Measurements from ENCODE around the gene NAA38. TPM values are rescaled to one million over a fixed set of nuclear protein-coding genes. Genes with fewer than 3 reads are reported as not detected.

Gene NAA38
- total RNA-seq, 1 donor from 2014 or later = 60.2 TPM

DNA sequence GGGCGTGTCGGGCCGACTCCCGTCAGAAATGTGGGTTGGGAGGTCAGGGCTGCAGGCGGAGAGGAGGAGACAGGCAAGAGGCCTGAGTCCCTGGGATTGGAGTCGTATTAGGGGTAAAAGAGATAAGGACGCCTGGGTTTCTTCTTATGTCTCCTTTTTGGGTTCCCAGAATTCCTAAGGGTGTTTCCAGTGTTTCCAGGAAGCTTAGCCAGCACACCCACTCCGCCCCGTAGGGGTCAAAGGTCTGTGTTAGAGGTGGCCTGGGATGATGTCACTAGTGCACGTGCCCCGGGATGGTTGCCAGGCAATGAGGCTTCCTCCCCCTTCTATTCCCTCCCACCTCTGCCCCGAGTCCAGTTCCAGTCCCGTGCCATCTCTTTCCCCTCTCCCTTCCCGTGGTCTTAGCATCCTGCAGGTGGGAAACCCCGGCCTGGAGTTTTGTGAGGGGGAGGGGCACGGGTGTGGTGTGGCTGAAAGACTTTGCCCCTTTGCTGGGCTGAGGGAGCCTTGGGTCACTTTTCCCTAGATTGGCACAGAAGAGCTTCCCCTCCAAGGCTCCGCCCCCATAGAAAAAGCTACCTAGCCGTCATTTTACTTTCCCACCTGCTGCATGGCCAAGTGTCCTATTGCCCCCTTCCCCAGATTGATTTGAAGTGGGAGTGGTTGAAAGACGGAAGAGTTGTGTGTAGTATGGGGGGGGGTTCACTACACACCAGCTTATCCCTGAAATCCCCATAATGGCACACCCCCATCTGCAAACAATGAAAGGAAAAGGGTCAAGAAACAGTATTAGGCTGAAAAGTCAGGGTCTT lies 20.6 kb downstream of the NAA38 start:
- Histone ChIP-seq H3K9ac (ENCODE audit: low read length) (peak overlapping the region; percentile 94), H3K4me1 (ENCODE audit: insufficient read depth, low read length) (peaks cover 55% of the 10 kb centered on the region), H3K27me3 (ENCODE audit: insufficient read depth, low read length) (no peaks in the 10 kb centered on the region), H3K4me3 (ENCODE audit: insufficient read depth, low read depth, low read length) (peak overlapping the region; percentile 77), H2AFZ (ENCODE audit: low read depth, low read length) (peak overlapping the region; percentile 82), H4K20me1 (ENCODE audit: insufficient read depth, low read length) (peaks cover 31% of the 10 kb centered on the region), H3K36me3 (ENCODE audit: insufficient read depth, low read length) (no peaks in the 10 kb centered on the region), H3K79me2 (ENCODE audit: insufficient read depth, low read length) (peaks cover 25% of the 10 kb centered on the region), H3K27ac (ENCODE audit: low read depth, low read length) (peak overlapping the region; percentile 93), H3K4me2 (ENCODE audit: low read length) (peak overlapping the region; percentile 100), H3K9me3 (ENCODE audit: insufficient read depth, low read depth, low read length) (no peaks in the 10 kb centered on the region)
- Mint-ChIP-seq H3K9me3 (ENCODE audit: unreplicated experiment) (no peaks in the 10 kb centered on the region), H3K4me3 (ENCODE audit: unreplicated experiment) (peak overlapping the region; percentile 95), H3K27ac (ENCODE audit: unreplicated experiment) (peak overlapping the region; percentile 89), H3K4me1 (ENCODE audit: low read depth, unreplicated experiment) (peaks cover 42% of the 10 kb centered on the region), H3K36me3 (ENCODE audit: low read depth, unreplicated experiment) (peaks cover 4% of the 10 kb centered on the region), H3K27me3 (ENCODE audit: low read depth, unreplicated experiment) (peaks cover 14% of the 10 kb centered on the region)
- FAIRE-seq (no peak), DNase-seq (ENCODE audit: low read depth) (peak; percentile 85)
- TF ChIP-seq, protein P1, sequence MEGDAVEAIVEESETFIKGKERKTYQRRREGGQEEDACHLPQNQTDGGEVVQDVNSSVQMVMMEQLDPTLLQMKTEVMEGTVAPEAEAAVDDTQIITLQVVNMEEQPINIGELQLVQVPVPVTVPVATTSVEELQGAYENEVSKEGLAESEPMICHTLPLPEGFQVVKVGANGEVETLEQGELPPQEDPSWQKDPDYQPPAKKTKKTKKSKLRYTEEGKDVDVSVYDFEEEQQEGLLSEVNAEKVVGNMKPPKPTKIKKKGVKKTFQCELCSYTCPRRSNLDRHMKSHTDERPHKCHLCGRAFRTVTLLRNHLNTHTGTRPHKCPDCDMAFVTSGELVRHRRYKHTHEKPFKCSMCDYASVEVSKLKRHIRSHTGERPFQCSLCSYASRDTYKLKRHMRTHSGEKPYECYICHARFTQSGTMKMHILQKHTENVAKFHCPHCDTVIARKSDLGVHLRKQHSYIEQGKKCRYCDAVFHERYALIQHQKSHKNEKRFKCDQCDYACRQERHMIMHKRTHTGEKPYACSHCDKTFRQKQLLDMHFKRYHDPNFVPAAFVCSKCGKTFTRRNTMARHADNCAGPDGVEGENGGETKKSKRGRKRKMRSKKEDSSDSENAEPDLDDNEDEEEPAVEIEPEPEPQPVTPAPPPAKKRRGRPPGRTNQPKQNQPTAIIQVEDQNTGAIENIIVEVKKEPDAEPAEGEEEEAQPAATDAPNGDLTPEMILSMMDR (IDR thresholded peaks at IDR 0.05; ENCODE audit: insufficient read depth, low read depth, low read length) = no peak
- TF ChIP-seq EZH2 (IDR thresholded peaks at IDR 0.05; ENCODE audit: insufficient read depth, low read length) = no peak

DNA sequence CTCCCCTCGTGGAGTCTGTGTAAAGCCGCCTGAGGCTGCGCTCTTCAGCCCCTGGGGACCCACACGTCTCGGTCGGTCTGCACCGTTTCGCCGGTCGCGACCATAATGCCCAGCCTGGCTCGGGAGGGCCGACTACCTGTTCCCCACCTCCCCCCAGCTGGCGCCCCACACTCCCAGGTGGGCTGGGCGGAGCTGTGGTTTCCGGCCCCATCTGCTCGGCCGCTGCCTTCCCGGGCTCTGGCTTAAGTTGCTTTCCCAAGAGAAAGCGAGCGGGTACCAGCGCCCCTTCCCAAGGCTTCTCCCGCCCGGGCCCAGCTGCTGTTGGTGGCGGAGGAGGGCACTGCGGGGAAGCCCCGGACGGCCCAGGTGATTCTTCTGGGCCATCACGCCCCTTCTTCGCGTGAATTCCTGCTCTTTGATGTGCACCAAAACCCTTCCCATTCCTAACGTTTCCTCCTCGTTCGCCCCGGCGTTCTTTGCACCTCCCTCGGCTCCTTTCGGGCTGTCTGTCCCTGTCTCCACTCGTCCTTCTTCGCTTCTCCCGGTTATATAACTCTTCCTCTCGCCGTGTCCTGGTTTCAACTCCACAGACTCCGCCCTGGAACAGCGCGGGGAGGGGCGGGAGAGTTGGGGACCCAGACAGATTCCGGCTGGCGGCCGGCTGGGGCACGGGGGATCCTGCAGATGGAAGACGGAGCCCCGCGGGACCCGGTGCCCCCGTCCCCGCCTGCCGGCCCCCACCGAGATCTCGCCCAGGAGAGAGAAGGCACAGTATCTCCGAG lies 21.4 kb downstream of the NAA38 start:
- DNase-seq (ENCODE audit: low read depth) (peak; percentile 47), FAIRE-seq (no peak)
- H3K4me1 ChIP-seq (ENCODE audit: insufficient read depth, low read length) = peaks cover 50% of the 10 kb centered on the region
- H3K27me3 ChIP-seq (ENCODE audit: insufficient read depth, low read length) = no peaks in the 10 kb centered on the region
- H3K27me3 Mint-ChIP-seq (ENCODE audit: low read depth, unreplicated experiment) = peaks cover 22% of the 10 kb centered on the region
- peak overlapping the region; percentile 77 for H3K4me3 ChIP-seq (ENCODE audit: insufficient read depth, low read depth, low read length)
- peak overlapping the region; percentile 100 for H3K4me2 ChIP-seq (ENCODE audit: low read length)
- H3K27ac ChIP-seq (ENCODE audit: low read depth, low read length) = peak overlapping the region; percentile 93
- H3K4me3 Mint-ChIP-seq (ENCODE audit: unreplicated experiment) = peak overlapping the region; percentile 95
- peak overlapping the region; percentile 82 for H2AFZ ChIP-seq (ENCODE audit: low read depth, low read length)
- H3K4me1 Mint-ChIP-seq (ENCODE audit: low read depth, unreplicated experiment) = peaks cover 37% of the 10 kb centered on the region
- H3K79me2 ChIP-seq (ENCODE audit: insufficient read depth, low read length) = peaks cover 25% of the 10 kb centered on the region
- H3K36me3 Mint-ChIP-seq (ENCODE audit: low read depth, unreplicated experiment) = peaks cover 4% of the 10 kb centered on the region
- TF ChIP-seq, protein P1 (IDR thresholded peaks at IDR 0.05; ENCODE audit: insufficient read depth, low read depth, low read length) = no peak
- no peak for TF ChIP-seq EZH2 (IDR thresholded peaks at IDR 0.05; ENCODE audit: insufficient read depth, low read length)
- H3K27ac Mint-ChIP-seq (ENCODE audit: unreplicated experiment) = peak overlapping the region; percentile 89
- H3K9me3 ChIP-seq (ENCODE audit: insufficient read depth, low read depth, low read length) = no peaks in the 10 kb centered on the region
- H3K9ac ChIP-seq (ENCODE audit: low read length) = peak overlapping the region; percentile 94
- H3K36me3 ChIP-seq (ENCODE audit: insufficient read depth, low read length) = no peaks in the 10 kb centered on the region
- H3K9me3 Mint-ChIP-seq (ENCODE audit: unreplicated experiment) = no peaks in the 10 kb centered on the region
- peaks cover 27% of the 10 kb centered on the region for H4K20me1 ChIP-seq (ENCODE audit: insufficient read depth, low read length)

Measured in astrocyte (in vitro differentiated cells and primary cell).